HG02840 (cell line): ENCODE results near the gene SLC9C2.
"Not testable (repeated sequence)": the region's sequence is repeated elsewhere in the genome, so short reads cannot be mapped to it uniquely, and the experiment has no call there.

Source experiments
- ATAC-seq: cut with Tn5 transposase; IDR thresholded peaks from one replicate; pipeline ENCODE4 v1.9.1; 2021; ENCODE audit warnings: mild to moderate bottlenecking, moderate library complexity, moderate number of reproducible peaks; ENCODE audit not compliant: unreplicated experiment, low FRiP score

Gene SLC9C2

DNA sequence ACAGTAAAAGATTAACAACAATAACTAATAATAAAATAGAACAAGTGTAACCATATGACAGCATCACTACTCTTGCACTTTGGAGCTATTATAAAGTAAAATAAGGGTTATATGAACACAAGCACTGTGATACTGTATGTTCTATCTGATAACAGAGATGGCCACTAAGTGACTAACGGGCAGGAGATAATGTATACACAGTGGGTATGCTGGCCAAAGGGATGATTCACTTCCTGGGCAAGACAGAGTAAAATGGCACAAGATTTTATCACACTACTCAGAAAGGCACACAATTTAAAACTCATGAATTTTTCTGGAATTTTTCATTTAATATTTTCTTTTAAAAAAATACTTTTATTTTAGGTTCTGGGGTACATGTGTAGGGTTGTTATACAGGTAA, 12.3 kb downstream of the SLC9C2 start:
- no peak for ATAC-seq

GRCh38 chr1:173581383-173582079, 21.3 kb downstream of the SLC9C2 start:
- no peak for ATAC-seq

- no peak for ATAC-seq
These were observed 22.2 kb downstream of the SLC9C2 start for GRCh38 chr1:173580658-173581057.

DNA sequence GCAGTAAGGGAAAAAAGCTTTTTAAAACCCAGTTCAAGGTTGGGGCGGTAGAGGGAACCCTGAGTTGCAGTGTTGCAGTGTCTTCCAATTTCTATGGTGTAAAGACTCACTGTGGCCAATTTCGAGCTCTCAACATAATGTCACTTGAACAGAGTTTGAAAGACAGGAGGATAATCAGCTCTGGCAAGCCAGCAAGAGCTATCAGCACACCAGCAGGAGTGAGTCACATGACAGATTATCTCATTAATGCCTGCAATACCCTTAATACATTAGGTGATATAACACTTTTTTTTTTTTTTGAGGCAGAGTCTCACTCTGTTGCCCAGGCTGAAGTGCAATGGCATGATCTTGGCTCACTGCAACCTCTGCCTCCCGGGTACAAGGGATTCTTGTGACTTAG, 22.8 kb downstream of the SLC9C2 start:
- ATAC-seq: no peak

- no peak for ATAC-seq
These were observed 29.3 kb downstream of the SLC9C2 start for GRCh38 chr1:173573596-173573995.

DNA sequence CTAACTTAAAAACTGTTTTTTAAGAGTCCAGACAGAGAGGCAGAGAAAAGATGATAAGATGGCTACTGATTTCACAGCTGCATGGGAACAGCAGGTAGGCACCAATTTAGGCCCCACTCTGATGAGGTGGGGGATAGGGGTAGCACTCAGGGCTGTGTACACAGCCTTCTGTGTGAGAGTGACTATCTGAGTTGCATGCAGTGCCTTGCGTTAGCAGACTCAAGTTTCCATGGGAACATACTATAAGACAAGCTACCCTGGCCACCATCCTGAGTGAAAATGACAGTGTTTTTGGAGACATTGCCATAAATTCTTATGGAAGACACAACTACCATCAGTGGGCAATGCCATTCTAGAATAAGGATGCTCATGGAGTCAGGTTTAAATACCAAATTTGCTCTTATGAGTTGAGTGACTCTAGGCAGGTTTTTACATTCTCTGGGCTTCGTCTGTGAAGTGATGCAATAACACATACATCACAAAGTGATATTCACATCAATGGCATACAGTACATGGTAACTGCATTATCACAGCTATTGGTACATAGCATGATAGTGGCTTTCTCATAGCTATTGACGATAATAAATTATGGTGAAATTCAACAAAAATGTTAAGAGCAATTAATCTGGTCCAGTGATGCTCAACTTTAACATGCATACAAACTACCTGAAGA, 30.5 kb downstream of the SLC9C2 start:
- ATAC-seq: no peak

GRCh38 chr1:173570370-173571007, 32.4 kb downstream of the SLC9C2 start:
- no peak for ATAC-seq

GRCh38 chr1:173568483-173568882, 34.4 kb downstream of the SLC9C2 start:
- no peak for ATAC-seq

DNA sequence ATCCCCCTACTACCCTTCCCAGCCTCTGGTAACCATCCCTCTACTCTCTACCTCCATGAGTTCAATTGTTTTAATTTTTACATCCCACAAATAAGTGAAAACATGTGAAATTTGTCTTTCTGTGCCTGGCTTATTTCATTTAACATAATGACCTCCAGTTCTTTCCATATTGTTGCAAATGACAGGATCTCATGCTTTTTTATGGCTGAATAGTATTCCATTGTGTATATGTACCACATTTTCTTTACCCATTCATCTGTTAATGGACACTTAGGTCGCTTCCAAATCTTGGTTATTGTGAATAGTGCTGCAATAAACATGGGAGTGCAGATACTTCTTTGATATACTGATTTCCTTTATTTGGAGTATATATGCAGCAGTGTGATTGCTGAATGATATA, 39.0 kb downstream of the SLC9C2 start:
- not testable (repeated sequence) for ATAC-seq

DNA sequence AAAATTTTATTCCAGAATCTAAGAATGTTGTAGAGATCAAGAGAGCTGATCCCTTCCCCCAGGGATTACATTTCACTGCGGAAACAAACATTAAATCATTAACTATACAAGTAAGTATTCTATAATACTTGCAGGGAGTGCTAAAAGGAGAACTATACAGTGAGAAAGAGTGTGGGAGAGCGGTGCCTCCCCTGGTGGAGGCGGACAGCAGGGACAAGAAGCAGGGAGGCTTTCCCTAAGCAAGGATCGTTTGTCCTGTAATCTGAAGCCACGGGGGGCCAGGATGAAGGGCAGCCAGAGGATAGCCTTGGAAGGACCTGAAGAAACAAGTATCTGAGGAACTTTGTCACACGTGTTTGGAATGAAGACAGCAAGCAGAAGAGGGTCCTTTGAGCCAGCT, 40.1 kb downstream of the SLC9C2 start:
- ATAC-seq: no peak

DNA sequence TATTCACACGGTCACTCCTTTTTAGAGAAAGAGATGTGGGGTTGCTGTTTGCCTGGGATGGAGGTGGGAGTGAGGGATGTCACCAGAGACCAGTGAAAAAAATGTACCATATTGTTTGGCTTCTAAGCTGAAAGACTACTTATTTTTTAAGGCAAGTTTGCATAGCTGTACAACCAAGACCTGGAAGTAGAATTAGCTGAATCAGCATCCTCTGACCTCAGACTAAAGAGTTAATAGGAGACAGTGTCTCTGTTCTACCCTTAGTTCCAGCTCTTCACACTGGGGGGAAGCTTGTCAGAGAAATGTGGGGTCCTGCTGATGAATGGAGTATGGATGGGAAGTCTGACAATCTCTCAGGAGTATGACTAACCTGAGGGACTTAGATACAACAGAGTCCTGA, 41.6 kb downstream of the SLC9C2 start:
- no peak for ATAC-seq

DNA sequence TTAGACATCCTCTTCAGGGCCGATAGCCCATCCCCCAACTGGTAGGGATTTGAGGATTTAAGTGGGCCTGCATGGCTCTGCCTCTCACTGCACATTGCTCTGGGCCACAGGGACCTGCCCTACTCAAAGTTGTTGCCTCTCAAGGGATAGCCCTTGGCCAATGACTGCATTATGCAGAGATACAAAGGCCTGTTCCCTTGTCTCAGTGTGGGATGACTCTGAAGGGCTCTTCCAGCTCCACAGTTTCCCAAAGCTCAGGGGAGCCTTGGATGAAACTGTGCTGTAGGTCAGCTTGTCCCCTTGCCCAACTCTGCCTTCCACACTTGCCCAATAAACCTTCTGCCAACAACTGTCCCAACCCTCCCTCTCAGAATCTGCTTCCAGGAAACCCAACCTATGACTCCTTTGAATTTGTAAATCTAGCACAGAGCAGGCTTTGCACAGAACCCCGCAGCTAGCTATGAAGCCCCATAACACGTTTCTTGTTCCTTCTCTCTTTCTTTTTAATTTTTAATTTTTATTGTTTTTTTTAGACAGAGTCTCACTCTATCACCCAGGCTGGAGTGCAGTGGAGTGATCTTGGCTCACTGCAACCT, 42.5 kb downstream of the SLC9C2 start:
- ATAC-seq: no peak

DNA sequence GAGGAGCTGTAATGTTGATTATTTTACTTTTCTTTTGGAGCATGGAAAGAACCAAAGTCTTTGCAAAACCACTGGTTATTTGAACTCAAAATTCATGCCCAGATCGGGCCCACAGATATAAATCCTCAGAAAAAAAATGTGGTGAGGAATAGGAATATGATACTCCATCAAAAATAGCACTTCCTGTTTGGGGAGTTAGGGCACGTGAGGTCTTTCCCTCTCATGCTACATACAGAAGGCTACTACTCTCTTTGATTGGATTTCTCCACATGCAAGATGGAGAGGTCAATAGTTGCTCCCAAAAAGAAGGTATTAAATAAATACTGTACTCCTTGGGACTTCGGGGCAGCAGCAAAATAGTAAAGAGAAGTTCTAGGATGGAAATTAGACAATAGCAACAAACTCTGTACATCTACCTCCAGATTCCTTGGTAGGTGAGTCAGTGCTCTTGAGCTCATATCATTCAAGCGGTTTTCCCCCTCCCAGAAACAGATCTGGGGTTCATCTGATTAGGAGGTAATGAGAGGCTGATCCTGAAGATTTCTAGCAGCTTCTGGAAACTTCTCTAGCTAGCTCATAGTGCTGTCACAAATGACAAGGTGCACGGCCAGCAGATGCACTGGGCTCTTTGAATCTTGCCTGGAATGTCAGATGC, 47.1 kb downstream of the SLC9C2 start:
- ATAC-seq: no peak

DNA sequence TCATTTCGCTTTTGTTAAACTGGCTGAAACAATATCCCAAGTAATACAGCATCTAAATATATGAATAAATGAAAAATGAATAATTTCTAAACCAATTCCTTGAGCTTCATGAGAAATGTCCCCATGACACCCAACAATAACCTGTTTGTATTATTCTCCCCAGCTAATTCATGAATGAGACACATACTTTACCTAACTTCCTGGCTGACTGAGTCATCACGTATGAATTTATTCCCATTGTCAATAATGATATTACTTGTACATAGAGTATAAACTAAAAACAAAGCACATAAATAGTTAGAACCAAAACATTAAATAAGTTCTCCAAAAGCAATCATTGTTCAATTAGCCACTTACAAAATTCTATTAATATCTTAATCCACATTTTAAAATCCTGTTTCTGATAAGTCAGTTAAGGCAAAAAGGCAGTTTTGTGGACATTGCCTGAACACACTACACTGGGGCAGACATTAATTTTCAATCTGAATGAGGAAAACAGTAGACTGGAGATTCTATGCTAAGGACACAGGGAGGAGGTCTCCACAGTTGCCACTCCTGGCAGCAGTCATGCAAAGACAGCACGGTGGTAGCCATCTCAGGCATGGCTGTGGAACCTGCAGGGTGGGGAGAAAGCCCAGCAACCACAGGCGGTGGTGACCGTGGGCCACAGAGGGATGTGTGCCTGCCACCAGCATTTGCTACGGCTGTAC, 48.2 kb downstream of the SLC9C2 start:
- no peak for ATAC-seq

- ATAC-seq: no peak
These were observed 48.8 kb downstream of the SLC9C2 start for GRCh38 chr1:173554089-173554488.

DNA sequence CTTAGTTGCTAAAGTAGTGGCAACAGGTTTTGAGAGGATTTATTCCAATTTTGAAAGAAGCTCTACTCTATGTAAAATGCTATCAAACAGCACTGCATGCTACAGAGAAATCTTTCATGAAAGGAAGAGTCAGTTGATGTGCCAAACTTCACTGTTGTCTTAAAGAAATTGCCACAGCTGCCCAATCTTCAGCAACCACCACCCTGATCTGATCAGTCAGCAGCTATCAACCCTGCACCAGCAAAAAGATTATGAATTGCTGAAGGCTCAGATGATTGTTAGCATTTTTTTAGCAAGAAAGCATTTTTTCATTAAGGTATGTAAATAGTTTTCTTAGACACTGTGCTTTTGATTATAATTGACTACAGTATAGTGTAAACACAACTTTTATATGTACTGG, 49.6 kb downstream of the SLC9C2 start:
- ATAC-seq: no peak

- no peak for ATAC-seq
These were observed 51.2 kb downstream of the SLC9C2 start for GRCh38 chr1:173551699-173552098.

DNA sequence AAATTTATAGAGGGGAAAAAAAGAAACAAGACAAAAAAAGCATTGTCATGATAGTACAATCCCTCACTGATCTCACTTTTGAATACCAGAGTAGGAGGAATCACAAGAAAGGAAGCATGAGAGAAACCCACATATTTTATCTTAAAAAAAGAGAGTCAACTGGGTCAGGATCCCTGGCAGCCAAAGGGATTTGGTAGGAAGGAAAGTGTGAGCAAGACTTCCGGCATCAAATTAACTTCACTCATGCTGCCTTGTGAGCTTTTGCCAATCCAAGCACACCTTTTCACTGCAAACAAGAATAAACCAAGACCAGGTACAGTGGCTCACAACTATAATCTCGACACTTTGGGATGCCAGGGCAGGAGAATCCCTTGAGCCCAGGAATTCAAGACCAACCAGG, 53.1 kb downstream of the SLC9C2 start:
- no peak for ATAC-seq

DNA sequence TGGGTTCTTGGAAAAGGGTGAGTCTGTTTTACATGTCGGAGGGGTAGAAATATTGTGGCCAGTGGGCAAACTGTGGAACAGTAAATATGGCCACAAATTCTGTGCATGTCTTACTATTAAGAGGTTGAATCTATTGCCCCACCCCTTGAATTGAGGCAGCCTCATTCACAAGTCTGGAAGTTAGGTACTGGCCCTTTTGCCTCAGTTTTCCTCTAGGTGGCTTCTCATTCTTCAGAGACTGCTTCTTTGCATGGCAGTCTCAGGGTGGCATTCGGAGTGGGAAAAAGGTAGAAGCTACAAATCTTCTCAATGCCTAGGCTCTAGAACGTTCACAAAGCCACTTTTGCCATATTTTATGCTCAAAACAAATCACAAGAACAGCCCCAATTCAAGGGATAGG, 57.2 kb downstream of the SLC9C2 start:
- no peak for ATAC-seq

DNA sequence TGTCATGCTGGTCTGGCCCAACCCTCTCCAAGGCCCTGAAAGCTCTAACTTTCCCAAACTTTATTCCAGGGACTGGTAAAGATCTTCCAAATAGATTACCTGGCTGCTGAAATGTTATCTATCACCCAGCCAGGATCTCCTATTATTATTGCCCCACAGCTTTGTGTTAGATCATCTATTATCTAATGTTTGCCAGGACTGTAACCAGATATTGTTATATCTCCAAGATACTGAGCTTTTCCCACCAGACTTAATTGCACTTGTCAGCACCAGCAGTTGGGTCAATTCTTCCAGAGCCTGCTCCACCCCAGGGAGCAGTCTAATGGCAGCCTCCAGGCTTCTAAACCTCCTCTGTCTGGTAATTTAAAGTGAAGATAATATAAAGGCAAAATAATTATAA, 66.6 kb downstream of the SLC9C2 start:
- ATAC-seq: no peak
